Lung (tissue), 12 donors: ENCODE results near the gene UNC5B. TPM values are rescaled to one million over a fixed set of nuclear protein-coding genes. Genes with fewer than 3 reads are reported as not detected.

Experiments used
- ATAC-seq: fragments of 200-7000 bp; cut with Tn5 transposase; one replicate; pipeline ENCODE4 v1.9.1; 2020; ENCODE audit warnings: moderate number of reproducible peaks; ENCODE audit not compliant: insufficient read depth, low FRiP score
- DNase-seq, 3 donors: peaks; one replicate each; pipeline ENCODE4 v3.0.0-alpha.2; 2013 to 2017
- H3K27ac ChIP-seq, 2 donors: one replicate each; pipeline ENCODE4 v1.5.1; 2013; ENCODE audit warnings: mild to moderate bottlenecking in 2 of 2, moderate library complexity in 2 of 2, control low read depth in 1 of 2, inconsistent platforms in 1 of 2, low read depth in 1 of 2, low read length in 1 of 2
- H3K27me3 ChIP-seq, 3 donors: one replicate each; pipeline ENCODE4 v1.5.1; 2013; ENCODE audit warnings: low read length in 2 of 3; ENCODE audit not compliant: control insufficient read depth in 3 of 3, insufficient read depth in 3 of 3
- H3K36me3 ChIP-seq, 4 donors: one replicate each; pipeline ENCODE4 v1.5.1; 2013; ENCODE audit warnings: low read length in 4 of 4, mild to moderate bottlenecking in 1 of 4, moderate library complexity in 1 of 4; ENCODE audit not compliant: control insufficient read depth in 4 of 4, insufficient read depth in 4 of 4
- H3K4me1 ChIP-seq, 5 donors: one replicate each; pipeline ENCODE4 v1.5.1; 2013; ENCODE audit warnings: low read length in 5 of 5, mild to moderate bottlenecking in 2 of 5, moderate library complexity in 1 of 5; ENCODE audit not compliant: control insufficient read depth in 5 of 5, insufficient read depth in 5 of 5
- H3K4me3 ChIP-seq: one replicate; pipeline ENCODE4 v1.5.1; 2013; ENCODE audit warnings: mild to moderate bottlenecking, control low read depth, moderate library complexity
- H3K9ac ChIP-seq, 2 donors: one replicate each; pipeline ENCODE4 v1.5.1; 2013; ENCODE audit warnings: low read length in 2 of 2, control low read depth in 1 of 2; ENCODE audit not compliant: insufficient read depth in 1 of 2
- H3K9me3 ChIP-seq, 4 donors: one replicate each; pipeline ENCODE4 v1.5.1; 2013; ENCODE audit warnings: low read length in 3 of 4, mild to moderate bottlenecking in 1 of 4, moderate library complexity in 1 of 4; ENCODE audit not compliant: control insufficient read depth in 4 of 4, insufficient read depth in 3 of 4
- CTCF ChIP-seq: IDR thresholded peaks from 2 replicates; pipeline ENCODE4 v1.5.1; 2012; ENCODE audit warnings: mild to moderate bottlenecking; ENCODE audit errors: control extremely low read depth, extremely low read depth
- WGBS, 2 donors: extraction: QIAGEN DNeasy Blood & Tissue Kit; methylation state at CpG; one replicate each; pipeline ENCODE4 v1.1.7; 2013; 5-methylcytosine and 5-hydroxymethylcytosine counted together
- polyA plus RNA-seq, 2 donors: library from polyadenylated mRNA; stranded (reverse); fragments of 200-250 nt; gene quantifications; one replicate each; pipeline ENCODE4 v1.2.1, GENCODE V29; 2013
- total RNA-seq, 2 donors: library from RNA; depleted of rRNA in 1 of 2; stranded (reverse); fragments of >200 nt in 1 of 2; gene quantifications; one replicate each; pipeline ENCODE4 v1.2.1, GENCODE V29; 2014 to 2021
- donor health status: control.
- donor health status: control.
- donor health status: Bipolar disorder and iron deficiency.
- donor health status: healthy.
- donor health status: DM: yes; HTN: yes; CAD: no.

UNC5B gene
- total and polyA plus RNA-seq, 4 donors, result 4.4 to 23.8 (median 8.3) TPM

DNA sequence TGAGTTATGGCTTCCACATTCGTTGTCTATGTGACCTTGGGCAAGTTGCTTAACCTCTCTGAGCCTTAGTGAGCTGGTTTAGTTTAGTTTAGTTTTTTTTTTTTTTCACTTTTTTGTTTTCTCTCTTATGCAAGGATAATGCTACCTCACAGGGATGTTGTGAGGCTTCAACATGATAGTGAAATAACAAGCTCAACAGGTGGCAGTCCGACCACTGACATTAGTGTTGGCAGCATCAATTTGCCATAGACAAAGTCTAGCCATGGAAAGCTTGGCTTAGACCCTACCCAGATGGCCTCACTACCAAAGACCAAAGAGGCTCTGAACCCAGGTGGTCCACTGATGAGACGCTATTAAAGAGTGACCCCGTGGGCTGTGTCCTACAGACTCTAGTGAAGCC, 27.2 kb upstream of the UNC5B start:
- no peaks in the 10 kb centered on the region for H3K36me3 ChIP-seq
- no peak for TF ChIP-seq CTCF
- DNase-seq, result no peak
- H3K9ac ChIP-seq, result no peak overlapping the region
- no peaks in the 10 kb centered on the region for H3K9me3 ChIP-seq
- peaks cover 0 to 11% (median 0%) of the 10 kb centered on the region in 5 donors for H3K4me1 ChIP-seq
- 90 to 92% methylated on average over 4 of the region's 4 CpGs for WGBS, 2 donors
- no peak overlapping the region for H3K27ac ChIP-seq
- no peak overlapping the region for H3K4me3 ChIP-seq
- H3K27me3 ChIP-seq, result no peaks in the 10 kb centered on the region
- no peak for ATAC-seq

- Histone ChIP-seq H3K4me3 (no peak overlapping the region), H3K9me3 (no peaks in the 10 kb centered on the region), H3K4me1 (peaks cover 0 to 19% (median 3%) of the 10 kb centered on the region in 5 donors), H3K36me3 (no peaks in the 10 kb centered on the region), H3K27ac (no peak overlapping the region), H3K9ac (no peak overlapping the region), H3K27me3 (no peaks in the 10 kb centered on the region)
- ATAC-seq (no peak), DNase-seq (no peak)
- 85 to 87% methylated on average over 11 of the region's 11 CpGs for WGBS, 2 donors
- TF ChIP-seq CTCF, result no peak
These were observed 25.2 kb upstream of the UNC5B start for GRCh38 chr10:71187197-71187596.

GRCh38 chr10:71187600-71187999, 24.8 kb upstream of the UNC5B start:
- WGBS, 2 donors, result 53 to 69% methylated on average over 3 of the region's 3 CpGs
- Histone ChIP-seq H3K4me3 (no peak overlapping the region), H3K9me3 (no peaks in the 10 kb centered on the region), H3K9ac (no peak overlapping the region), H3K4me1 (peaks cover 0 to 19% (median 3%) of the 10 kb centered on the region in 5 donors), H3K36me3 (no peaks in the 10 kb centered on the region), H3K27ac (no peak overlapping the region), H3K27me3 (no peaks in the 10 kb centered on the region)
- DNase-seq (peak; percentile 80 to 94 (median 92)), ATAC-seq (no peak)
- no peak for TF ChIP-seq CTCF

DNA sequence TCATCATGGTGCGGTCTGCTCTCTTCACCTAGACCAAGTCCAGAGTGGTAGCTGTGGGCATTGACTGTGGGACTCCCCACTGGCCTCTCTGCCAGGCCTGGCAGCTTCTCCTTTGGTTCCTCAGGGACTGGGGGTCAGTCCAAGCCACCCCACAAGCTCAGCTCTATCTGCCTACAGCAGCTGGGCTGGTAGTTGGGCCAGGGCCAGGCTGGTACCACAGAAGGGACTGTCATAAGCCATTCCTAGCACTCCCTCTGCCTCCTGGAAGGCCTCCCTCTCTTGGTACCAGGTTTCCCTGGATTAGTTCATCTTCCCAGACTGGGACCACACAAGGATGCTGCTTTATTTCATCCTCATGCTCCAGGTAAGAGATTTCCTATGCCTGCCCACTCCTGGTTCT, 24.2 kb upstream of the UNC5B start:
- ATAC-seq, result no peak
- Histone ChIP-seq H3K4me3 (no peak overlapping the region), H3K9ac (no peak overlapping the region), H3K36me3 (no peaks in the 10 kb centered on the region), H3K4me1 (peaks cover 0 to 19% (median 3%) of the 10 kb centered on the region in 5 donors), H3K9me3 (no peaks in the 10 kb centered on the region), H3K27ac (no peak overlapping the region), H3K27me3 (no peaks in the 10 kb centered on the region)
- DNase-seq, result no peak
- no peak for TF ChIP-seq CTCF
- 89 to 90% methylated on average over 1 of the region's 1 CpG for WGBS, 2 donors
